Measurements from ENCODE around the gene TBC1D8. TPM values are rescaled to one million over a fixed set of nuclear protein-coding genes. Genes with fewer than 3 reads are reported as not detected.

The TBC1D8 gene
- total and polyA plus RNA-seq, 2 of the 13 experiments (the other 11 are each of a cell fraction or from before 2014, with no cell fraction given), result 45.1 to 95.4 TPM

DNA sequence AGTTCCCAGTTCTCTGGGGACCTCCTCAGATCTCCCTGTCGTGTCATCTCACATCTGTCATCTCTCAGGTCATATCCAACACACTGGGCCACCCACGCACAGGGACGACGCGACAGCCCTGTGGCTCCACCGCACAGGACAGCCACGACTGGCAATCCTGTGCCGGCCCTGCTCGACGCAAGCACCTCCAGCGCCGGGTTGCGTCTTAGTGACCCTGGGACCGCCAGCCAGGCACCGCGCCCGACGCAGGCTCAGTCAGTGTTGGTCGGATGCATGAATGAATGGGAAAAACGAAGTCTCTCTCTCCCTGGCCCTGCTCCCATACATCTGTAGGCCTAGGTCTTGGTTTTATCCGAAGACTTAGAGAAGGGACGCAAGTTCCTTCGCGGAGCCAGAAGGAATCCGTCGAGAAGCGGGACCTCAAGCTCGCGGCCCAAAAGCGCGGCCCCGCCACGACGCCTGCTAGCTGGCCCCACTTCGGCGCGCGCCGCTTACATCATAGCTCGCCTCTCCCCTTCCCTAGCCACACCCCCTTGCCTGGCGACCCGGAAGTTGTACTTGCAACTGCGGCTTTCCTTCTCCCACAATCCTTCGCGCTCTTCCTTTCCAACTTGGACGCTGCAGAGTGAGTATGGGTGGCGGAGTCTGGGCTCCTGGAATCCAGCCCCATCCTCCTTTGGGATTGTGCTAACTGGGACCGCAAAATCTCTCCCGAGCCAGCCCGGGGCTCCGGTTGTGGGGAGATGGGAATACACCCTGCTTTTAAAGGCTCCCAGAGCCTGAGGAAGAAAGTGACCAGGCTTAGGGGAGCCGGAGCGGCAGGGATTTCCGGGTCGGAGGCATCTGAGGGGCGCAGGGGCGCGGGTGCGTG, 149.3 kb downstream of the TBC1D8 start, which contains the start of gene RPL31 (continued):
- TF ChIP-seq, protein P1, sequence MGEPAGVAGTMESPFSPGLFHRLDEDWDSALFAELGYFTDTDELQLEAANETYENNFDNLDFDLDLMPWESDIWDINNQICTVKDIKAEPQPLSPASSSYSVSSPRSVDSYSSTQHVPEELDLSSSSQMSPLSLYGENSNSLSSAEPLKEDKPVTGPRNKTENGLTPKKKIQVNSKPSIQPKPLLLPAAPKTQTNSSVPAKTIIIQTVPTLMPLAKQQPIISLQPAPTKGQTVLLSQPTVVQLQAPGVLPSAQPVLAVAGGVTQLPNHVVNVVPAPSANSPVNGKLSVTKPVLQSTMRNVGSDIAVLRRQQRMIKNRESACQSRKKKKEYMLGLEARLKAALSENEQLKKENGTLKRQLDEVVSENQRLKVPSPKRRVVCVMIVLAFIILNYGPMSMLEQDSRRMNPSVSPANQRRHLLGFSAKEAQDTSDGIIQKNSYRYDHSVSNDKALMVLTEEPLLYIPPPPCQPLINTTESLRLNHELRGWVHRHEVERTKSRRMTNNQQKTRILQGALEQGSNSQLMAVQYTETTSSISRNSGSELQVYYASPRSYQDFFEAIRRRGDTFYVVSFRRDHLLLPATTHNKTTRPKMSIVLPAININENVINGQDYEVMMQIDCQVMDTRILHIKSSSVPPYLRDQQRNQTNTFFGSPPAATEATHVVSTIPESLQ (CRISPR knock-in tag; conservative IDR thresholded peaks at IDR 0.05), result peak; percentile 97
- TF ChIP-seq ATF3 (CRISPR knock-in tag; IDR thresholded peaks at IDR 0.05), result peak; percentile 92
- TF ChIP-seq HOXD1 (CRISPR knock-in tag; IDR thresholded peaks at IDR 0.05), result peak; percentile 61; the same call in 1 of the 2 replicates
- peak; percentile 93 for TF ChIP-seq ZNF441 (CRISPR knock-in tag; IDR thresholded peaks at IDR 0.05; ENCODE audit: borderline replicate concordance)
- TF ChIP-seq ZZZ3 (CRISPR knock-in tag; IDR thresholded peaks at IDR 0.05; ENCODE audit: borderline replicate concordance), result peak; percentile 100; the same call in 1 of the 2 replicates
- TF ChIP-seq, protein P2, sequence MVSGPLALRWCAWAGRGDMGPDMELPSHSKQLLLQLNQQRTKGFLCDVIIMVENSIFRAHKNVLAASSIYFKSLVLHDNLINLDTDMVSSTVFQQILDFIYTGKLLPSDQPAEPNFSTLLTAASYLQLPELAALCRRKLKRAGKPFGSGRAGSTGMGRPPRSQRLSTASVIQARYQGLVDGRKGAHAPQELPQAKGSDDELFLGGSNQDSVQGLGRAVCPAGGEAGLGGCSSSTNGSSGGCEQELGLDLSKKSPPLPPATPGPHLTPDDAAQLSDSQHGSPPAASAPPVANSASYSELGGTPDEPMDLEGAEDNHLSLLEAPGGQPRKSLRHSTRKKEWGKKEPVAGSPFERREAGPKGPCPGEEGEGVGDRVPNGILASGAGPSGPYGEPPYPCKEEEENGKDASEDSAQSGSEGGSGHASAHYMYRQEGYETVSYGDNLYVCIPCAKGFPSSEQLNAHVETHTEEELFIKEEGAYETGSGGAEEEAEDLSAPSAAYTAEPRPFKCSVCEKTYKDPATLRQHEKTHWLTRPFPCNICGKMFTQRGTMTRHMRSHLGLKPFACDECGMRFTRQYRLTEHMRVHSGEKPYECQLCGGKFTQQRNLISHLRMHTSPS (CRISPR knock-in tag; IDR thresholded peaks at IDR 0.05; ENCODE audit: low read depth), result peak; percentile 78; the same call in 1 of the 2 replicates
- TF ChIP-seq, protein P3, sequence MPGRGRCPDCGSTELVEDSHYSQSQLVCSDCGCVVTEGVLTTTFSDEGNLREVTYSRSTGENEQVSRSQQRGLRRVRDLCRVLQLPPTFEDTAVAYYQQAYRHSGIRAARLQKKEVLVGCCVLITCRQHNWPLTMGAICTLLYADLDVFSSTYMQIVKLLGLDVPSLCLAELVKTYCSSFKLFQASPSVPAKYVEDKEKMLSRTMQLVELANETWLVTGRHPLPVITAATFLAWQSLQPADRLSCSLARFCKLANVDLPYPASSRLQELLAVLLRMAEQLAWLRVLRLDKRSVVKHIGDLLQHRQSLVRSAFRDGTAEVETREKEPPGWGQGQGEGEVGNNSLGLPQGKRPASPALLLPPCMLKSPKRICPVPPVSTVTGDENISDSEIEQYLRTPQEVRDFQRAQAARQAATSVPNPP (CRISPR knock-in tag; IDR thresholded peaks at IDR 0.05), result peak; percentile 100
- peak; percentile 95 for TF ChIP-seq MEF2D (CRISPR knock-in tag; IDR thresholded peaks at IDR 0.05)
- peak; percentile 99 for TF ChIP-seq KLF6 (CRISPR knock-in tag; IDR thresholded peaks at IDR 0.05)
- TF ChIP-seq ZNF430 (CRISPR knock-in tag; IDR thresholded peaks at IDR 0.05), result peak; percentile 96
- TF ChIP-seq GTF2F1 (IDR thresholded peaks at IDR 0.05; ENCODE audit: low read length), result peak; percentile 27; the same call in 1 of the 2 replicates
- TF ChIP-seq ZNF788 (CRISPR knock-in tag; IDR thresholded peaks at IDR 0.05; ENCODE audit: borderline replicate concordance), result peak; percentile 98; the same call in 1 of the 2 replicates
- peak; percentile 100 for TF ChIP-seq YEATS2 (CRISPR knock-in tag; IDR thresholded peaks at IDR 0.05; ENCODE audit: borderline replicate concordance)
- peak; percentile 91; the same call in 1 of the 2 replicates for TF ChIP-seq REL (CRISPR knock-in tag; conservative IDR thresholded peaks at IDR 0.05)
- TF ChIP-seq THAP9 (CRISPR knock-in tag; IDR thresholded peaks at IDR 0.05; ENCODE audit: borderline replicate concordance), result peak; percentile 98
- peak; percentile 98 for TF ChIP-seq SAFB2 (CRISPR knock-in tag; IDR thresholded peaks at IDR 0.05; ENCODE audit: borderline replicate concordance, low read depth)
- TF ChIP-seq ELF1 (CRISPR knock-in tag; IDR thresholded peaks at IDR 0.05), result peak; percentile 98
- no peak; the same call in 1 of the 2 replicates for TF ChIP-seq CSRNP2 (CRISPR knock-in tag; conservative IDR thresholded peaks at IDR 0.05; ENCODE audit: low read depth)

Measured in HepG2 (cell line).